ENCODE results near the gene PER2. TPM values are rescaled to one million over a fixed set of nuclear protein-coding genes. Genes with fewer than 3 reads are reported as not detected.
A peak's percentile ranks its signal among the peaks of the same experiment; 100 is the strongest.
"Not testable (repeated sequence)": the region's sequence is repeated elsewhere in the genome, so short reads cannot be mapped to it uniquely, and the experiment has no call there.

PER2 gene
- polyA plus RNA-seq, 5 donors = 6.4 to 9.4 (median 8.3) TPM

DNA sequence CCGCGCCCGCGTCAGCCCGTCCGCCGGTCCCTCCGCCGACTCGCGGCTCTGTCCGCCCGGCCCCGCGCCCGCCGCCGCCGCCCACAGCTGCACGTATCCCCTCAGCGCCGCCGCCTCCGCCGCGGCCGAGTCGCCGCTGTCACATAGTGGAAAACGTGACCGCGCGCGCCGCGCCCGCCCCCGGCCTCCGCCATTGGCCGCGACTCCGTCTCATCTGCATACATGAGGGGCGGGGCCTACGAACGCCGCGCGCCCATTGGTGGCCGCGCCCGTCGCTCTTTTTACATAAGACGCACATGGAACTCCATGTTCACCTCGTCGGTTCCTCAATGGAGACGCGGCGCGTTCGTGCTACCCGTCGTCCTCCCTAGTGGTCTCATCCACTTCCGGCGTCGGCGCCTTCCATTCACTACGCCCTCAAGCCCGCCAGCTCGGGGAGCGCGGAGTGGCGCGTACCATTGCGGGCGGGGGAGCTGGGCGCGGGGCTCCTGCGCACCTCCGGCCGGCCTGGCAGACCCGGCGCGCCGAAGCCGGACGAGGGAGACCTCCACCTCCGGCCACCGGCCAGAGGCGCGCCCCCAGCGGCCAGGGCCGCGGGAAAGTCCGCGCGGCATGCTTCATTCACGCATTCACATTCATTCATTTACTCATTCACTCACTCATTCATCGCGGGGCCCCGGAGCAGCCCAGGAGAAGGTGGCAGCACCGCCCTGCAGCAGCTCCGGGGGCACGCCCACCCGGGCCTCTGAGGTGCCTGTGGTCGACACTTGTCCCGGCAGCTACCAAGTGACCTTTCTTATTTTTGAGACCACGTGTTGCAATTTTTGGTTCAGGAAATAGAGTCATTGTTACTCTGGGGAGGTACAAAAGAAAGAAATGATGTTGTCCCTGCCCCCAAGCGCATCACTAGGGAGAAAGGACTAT lies 502 bp upstream of the PER2 start:
- DNase-seq = peak; percentile 99

DNA sequence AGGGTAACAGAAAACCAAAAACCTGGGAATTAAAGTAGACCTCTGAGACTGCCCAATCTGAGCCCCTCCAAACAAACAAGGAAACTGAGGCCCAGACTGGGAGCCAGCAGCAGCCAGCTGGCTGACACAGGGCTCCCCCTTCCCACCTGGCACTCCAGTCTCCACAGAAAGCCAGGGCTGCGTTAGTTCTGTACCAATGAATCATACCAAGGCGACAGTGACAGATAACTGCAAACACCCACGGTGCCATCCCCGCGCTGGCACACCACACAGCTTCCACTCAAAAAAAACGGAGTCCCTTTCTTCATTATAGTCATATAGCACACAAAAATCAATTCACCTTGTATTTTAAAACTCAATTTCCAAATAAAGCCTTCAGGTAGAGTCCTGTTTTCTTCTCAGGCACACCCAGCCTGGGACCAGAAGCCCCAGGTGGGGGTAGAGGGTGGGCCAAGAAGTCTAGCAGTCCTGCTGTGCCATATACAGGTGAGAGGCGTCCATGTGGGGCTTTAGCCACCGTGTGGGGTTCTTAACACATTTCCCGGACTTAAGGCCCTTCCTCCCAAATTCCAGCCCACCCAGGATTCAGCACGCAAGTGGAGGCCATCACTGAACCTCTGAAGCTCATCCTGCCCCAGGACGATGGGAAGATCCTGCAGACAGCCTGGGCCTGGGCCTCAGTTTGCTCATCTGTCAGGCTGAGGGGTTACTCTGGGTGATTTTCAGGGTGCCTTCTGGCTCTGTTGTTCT lies 1.2 kb downstream of the PER2 start:
- no peak for DNase-seq

DNA sequence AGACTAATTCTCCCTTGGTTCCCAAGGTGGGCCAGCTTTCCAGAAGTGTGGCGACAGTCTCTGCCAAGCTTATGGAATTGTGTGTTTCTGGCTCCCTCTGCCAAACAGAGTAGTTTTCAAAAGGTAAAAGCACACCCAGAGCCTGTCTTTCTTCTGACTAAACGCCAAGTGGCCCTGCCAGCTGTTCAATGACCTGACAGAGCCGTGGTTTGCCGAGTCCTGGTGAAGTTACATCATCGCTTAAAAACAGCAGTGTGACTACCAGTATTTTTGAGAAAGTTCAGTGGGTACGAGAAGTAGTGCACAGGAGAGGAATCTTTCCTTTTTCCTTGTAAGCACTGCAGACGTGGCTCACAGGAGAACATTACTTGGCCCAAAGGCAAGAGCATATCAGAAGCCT lies 1.9 kb downstream of the PER2 start:
- peak in 1 of 2 donors; percentile 21 for DNase-seq

DNA sequence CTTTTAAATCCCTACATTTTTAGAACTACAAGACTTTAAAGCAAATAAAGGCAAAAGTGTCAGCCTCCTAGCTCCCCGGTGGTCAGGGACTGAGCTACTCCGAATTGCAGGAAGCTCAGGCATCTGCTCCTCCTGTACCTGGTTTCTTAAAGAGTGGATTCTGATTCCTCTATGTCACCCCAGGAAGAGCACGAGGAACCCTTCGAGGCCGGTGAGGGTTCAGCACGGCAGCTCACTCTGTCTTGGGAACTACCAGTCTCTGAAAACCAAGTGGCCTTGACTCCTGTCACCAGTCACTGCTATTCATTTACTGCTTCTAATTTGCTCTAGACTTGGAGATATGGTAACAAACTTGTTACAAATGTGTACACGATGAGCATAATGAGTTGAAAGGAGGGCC lies 2.3 kb downstream of the PER2 start:
- peak in 1 of 2 donors; percentile 17 for DNase-seq

DNA sequence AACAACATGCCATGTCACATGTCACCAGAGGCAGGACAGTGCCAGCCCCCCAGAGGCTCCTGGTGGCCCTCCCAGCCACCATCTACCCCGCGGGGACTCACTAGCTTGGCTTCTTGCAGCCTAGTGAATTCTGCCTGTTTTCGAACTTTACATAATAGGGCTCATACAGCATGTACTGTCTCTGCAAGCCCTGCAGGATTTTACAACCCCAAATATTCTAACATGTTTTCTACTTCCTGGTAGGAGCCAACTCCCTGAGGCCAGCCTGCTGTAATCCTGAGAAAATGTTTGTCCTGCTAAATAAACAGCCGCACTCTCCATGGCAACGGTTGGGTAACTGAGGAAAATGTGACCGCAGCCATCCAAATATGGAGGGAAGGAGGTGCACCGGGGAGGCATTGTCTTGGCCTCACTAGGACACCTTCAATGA lies 2.7 kb downstream of the PER2 start:
- peak; percentile 81 to 82 for DNase-seq

DNA sequence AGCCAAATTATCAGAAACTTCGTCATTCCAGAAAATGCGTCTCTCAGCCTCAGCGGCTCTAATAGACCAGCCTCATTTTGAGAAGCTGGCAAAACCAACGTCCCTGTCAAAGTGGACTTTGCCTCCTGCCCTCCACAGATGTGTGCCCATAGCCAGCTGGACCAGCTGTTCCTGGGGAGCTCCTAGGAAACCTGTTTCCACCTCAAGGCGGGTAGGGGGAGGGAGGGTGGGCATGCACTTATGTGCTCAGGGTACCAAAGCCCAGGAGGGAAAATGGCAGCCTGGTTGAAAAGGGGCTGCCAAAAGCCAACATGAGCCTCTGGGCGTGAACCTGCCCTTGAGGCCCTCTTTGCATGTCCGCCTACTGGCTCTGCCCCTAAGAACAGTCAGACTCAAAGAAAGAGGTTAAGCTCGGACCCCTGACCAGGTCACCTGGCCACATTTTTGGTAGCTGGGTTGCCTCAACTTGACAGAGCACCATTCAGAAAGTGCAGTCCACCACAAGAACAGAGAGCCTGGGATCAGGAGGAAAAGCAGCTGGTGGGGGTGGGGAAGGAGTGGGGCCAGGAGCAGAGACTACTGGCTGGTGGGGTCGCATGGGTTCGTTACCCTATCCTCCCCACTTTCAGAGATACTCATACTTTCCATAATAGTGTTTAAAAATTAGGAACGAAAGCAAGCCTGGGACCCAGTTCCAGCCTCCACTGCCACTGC lies 3.5 kb downstream of the PER2 start:
- no peak for DNase-seq

DNA sequence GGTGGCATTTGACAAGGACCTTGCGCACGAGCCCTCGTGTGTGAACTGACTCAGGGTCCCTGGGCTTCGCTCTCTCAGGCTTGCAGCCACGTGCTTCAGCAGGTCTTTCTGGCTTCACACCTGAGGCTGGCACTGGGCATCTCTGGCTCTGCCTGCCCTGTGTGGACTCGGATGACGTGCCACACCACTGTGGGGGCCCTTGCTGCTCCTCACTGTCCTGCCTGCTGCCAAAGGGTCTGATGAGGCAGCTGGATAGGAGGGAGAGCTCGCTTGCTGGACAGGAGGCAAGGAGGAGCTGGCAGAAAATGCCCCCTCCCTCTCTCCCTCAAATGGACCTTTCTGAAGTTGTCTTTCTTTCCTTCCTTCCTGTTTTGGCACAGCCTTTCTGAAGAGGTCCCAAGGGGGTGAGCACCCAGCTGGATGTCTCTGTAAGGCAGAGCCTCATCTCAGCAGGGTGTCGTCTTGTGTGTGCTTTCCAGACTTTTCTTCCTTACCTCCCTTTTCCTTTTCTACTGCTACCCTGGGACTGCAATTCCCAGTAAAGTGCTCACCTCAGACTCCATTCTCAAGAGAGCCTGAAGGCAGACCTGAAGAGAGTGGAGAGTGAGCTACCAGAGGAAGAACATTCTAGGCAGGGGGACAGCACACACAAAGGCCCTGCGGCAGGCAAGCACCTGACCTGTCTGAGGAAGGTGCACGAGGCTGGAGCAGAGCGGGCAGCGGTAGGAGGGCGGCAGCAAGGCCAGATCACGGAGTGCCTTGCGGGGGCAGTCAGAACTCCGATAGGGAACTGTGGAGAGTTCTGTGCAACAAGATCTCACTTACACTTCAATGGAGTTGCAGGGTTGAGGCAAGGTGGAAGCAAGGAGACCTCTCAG lies 5.3 kb downstream of the PER2 start:
- no peak for DNase-seq

DNA sequence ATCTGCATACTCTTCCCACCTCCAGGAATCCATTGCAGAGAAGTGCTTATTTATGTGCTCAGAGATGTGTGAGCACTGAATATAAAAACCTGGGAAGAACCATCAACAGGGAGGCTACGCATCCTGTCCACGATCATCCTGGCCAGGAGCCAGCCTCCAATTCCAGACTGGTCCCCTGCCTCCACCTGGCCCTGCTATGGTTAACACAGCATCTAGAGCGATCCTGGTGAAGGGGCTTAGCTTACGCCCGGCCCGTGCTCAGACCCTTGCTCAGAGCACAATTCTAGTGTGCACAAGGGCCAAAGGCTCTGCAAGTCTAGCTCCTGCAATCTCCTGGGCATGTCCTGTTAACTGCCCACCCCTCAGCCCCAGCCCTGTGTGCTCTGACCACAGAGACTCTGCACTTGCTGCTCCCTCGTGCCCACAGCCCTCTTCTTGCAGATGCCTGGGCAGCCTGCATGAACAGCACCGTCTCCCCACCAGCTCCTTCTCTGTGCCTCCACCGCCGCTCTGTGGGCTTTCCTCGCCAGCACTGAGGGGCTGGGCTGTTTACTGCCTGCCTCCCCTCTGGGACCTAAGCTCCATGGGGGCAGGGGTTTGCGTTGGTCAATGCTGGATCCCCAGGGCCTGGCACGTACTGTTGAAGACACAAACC lies 6.5 kb downstream of the PER2 start:
- DNase-seq = no peak

DNA sequence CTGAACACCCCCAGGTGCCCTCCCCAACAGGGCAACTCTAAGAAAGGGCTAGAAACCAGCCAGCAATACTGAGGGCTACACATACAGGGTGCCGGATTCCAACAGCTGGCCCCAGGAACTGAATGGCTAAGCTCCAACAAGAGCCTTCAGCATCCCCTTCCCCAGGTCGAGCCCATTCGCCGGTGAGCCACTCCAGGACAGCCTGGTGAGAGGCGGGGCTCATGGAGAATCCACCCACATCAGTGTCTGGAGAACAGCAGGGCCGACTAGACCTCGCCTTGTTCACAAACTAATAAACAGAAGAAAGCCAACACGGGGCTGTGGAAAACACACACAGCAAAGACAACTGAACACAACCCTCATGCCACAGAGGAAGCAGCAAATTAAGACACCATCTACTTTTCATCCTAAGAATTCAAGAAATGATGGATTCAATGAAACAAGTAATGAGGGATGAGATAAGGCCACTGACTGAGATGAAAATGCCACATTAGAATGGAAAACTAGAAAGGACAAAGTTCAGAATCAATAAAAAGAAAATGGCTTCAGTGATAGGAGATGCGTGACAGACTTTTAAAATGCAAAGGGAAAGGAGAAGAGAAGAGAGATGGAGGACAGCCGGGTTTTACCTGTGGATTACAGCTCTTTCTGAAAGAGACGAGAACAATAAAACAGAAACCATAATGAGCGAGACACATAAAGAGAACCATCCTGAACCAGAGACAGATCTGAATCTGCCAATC lies 8.2 kb downstream of the PER2 start:
- DNase-seq = no peak

DNA sequence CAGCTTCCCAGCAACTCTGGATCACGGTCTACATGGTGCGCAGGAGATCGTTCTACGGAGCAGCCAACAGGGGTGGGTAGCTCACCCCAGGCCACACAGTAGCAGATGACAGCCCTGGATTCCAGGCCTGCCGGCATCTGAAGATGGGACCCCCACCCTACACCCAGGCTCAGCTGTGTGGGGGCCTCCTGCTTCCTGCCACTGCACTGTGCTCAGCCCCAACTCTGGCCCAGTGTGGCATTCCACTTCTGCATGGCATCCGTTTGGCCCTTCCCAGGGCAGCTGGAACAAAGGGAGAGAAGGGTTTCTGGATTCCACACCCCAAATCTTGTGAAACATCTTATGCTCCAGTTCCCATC lies 9.1 kb downstream of the PER2 start:
- no peak for DNase-seq

DNA sequence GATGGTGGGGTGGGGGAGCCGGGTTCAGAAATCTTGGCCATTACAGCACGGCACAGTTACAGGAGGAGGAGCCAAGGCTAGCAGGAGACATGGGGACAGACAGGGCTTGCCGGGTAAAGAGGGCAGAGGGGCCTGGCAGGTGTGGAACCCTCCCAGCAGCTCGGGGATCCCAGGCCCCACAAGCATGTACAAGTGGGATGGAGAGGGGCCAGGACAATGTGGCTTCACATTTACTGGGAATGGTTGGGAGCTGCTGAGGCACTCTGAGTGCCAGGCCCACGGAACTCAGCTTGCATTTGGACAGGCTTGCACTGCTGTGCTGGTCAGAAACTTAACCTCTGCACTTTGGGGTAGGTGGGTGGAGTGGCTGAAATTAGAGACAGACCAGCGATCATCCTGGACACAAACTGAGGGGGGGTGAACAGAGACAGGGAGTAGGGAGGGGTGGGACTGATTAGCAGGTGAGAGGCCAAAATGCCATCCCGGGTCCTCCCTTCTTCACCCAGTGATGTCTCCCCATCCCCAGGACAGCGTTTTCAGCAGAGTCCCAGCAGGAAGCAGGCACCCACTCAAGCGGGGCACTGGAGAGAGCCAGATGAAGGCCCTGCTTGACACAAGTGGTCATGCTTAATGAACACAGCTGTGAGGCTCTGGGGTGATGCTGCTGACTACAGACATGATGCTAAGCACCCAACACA lies 9.6 kb downstream of the PER2 start:
- DNase-seq = no peak

DNA sequence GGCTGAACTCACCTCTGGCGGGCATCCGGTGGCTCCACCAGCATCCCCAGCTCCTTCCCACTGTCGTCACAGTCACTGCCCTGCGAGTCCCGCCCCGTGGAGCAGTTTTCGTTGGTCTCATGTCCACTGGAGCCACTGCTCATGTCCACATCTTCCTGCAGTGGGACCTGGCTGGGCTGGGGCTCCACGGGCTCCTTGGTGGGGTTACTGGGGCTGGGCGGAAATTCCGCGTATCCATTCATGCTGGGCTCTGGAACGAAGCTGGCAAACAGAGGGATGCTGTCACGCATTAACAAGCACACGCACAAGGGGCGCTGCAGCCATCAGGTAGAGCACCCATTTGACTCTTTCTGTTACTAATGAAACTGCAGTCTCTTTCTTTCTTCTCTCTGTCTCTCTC lies 10.7 kb downstream of the PER2 start:
- no peak for DNase-seq

DNA sequence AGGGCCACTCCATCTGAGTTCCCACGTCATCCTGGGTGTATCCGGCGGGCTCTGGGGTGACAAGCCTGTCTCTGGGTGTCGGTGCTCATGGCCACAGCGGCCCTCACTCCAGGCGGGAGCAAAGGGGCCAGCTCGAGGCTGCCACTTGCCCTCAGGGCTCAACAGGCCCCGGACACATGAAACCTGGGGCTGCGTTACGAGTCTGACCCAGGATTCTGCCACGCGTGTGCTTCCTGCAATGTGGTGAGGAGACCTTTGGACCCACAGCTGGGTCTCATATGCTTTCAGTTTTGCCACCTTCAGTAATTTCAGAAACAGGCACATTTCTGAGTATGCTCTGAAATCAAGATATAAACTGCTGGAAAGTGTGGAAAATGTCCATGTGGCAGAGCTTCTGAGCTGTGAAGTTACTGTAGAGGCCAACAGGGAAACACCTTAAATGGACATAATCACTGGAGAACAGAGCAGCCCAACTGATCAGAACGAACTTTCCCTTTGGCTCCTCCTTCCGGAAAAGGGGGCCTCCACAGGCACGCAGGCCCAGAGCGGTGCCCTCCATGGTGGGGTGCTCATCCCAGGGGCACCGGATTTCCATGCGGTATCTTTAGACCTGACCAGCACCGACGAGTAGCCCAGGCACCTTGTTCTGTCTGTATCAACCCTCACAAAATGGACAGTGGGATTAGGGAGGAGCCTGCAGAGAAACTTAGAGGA lies 14.1 kb downstream of the PER2 start:
- DNase-seq = no peak

DNA sequence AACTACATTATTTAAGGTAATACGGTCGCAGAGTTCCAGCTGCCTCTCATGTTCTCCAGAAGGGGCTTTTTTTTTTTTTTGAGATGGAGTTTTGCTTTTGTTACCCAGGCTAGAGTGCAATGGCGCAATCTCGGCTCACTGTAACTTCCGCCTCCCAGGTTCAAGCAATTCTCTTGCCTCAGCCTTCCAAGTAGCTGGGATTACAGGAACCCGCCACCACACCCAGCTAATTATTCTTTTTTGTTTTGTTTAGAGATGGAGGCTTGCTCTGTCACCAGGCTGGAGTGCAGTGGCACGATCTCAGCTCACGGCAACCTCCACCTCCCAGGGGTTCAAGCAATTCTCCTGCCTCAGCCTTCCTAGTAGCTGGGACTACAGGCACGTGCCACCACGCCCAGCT lies 15.0 kb downstream of the PER2 start:
- DNase-seq = not testable (repeated sequence)

DNA sequence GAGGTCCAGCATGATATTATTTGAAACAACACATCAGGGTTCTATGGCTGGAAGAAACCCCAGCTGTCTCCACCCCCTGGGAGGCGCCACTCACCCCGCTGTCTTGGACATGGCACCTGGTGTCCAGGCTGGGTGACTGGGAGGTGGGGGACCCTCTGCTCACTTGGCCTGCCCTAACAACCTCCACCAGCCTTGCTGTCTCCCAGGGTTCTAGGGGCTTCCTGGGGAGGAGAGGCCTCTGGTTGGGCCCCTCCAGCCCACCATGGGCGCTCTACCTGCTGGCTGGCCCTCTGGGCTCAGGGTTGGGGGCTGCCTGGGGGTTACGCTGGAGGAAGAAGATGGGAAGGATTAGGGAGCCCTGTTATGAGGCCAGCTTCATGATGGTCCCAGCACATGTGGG lies 16.3 kb downstream of the PER2 start:
- DNase-seq = no peak

DNA sequence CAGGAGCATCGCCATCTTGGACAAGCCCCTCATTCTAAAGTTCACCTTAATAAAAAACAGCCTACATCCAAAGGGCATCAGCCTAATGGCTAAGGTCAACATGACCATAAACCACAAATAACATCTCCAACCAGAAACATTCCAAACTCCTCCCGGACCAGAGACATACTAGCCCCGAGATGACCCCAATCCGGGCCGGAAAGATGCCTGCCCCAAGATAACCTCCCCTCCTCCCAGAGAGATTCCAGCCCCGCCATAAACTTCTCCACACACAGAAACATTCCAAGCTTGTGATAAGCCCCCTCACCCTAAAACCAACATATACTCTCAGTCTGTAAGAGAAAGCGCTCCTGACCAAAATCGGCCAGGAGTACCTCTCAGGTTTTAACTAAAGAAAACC lies 16.7 kb downstream of the PER2 start:
- not testable (repeated sequence) for DNase-seq

DNA sequence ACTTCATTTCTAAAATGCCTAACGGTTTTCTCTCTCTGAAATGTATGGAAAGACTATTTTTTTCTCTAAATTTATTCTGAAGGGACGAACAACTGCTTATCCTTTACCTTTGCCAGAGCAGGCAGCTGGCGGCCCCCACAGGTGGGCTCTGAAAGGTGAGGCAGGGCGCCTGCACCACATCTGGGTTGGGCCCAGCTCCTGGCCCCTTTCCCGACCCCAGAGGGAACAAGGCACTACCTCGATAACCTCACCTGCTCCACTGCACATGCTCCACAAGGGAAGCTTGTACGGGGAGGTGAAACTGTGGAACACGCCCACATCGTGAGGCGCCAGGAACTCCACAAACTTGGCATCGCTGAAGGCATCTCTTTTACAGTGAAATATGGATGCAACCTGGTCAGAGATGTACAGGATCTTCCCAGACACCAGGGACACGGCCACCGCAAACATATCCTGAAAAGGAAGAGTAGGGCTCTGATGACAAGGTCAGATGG lies 17.3 kb downstream of the PER2 start:
- DNase-seq = no peak

DNA sequence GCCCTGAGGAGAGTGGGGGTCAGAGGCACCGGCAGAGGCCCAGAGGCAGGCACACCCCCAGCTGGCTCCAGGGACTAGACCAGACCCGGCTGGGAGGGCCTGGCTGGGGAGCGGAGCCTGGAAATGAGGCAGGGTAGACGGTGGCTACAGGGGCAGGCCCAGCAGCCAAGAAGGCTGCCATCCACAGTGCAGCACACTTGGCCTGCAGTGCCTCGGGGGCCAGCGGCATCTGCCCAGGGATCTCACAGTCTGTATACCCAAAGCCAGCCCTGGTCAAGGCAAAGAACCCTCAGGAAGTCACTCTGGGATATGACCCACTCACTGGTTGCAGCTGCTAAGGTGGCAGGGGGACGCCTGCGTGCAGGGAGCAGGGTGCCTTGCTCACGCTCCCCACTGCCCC lies 17.8 kb downstream of the PER2 start:
- no peak for DNase-seq

DNA sequence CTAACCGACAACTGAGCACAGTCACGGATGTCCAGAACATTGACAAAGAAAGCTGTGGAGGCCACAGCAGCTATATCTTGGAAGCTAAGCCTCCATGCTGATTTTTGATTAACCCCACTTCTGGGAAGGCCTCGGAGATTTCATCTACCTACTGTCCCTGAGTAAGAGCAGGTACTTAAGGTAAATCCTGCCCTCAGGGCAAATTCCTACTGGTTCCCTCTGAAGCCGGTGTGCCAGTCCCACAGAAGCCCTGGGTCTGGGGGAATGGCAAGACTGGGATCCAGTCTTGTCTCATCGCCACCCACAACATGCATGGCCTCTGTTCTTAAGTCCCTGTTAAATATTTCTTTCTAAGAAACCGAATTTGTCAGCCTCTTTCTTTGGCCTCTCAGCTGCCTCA lies 18.7 kb downstream of the PER2 start:
- DNase-seq = no peak

Data from right lung (tissue), 5 donors.